A549 (cell line): ENCODE results near the gene IREB2.
"Not testable (repeated sequence)": the region's sequence is repeated elsewhere in the genome, so short reads cannot be mapped to it uniquely, and the experiment has no call there.

Experiments
- CTCF ChIP-seq: fragments of >200 bp; sonication (Bioruptor Twin); formaldehyde crosslinking; IDR thresholded peaks from 3 replicates; pipeline ENCODE4 v1.5.1; 2016
- ELK1 ChIP-seq: fragments of 150-350 bp; IDR thresholded peaks from 2 replicates; pipeline ENCODE4 v1.6.1; 2014; ENCODE audit warnings: low read depth, mild to moderate bottlenecking, low read length
- EP300 ChIP-seq, 2 experiments: fragments of >200 bp; sonication (Bioruptor Twin); formaldehyde crosslinking; IDR thresholded peaks; 2 replicates in 1 of 2; 3 replicates in 1 of 2; pipeline ENCODE4 v1.6.1; 2016 to 2017
- HDAC2 ChIP-seq: fragments of 200-600 bp; sonication (generic); IDR thresholded peaks from 2 replicates; pipeline ENCODE4 v1.6.1; 2016
- HMGXB4 ChIP-seq: fragments of 250-450 bp; sonication (Bioruptor Pico); IDR thresholded peaks from 2 replicates; pipeline ENCODE4 v1.5.0; 2021; ENCODE audit warnings: mild to moderate bottlenecking, moderate library complexity, borderline replicate concordance
- JUN ChIP-seq, 2 experiments: fragments of >200 bp; sonication (Bioruptor Twin); formaldehyde crosslinking; IDR thresholded peaks; 2 replicates in 1 of 2; 3 replicates in 1 of 2; pipeline ENCODE4 v1.6.1; 2016 to 2017
- POLR2A ChIP-seq: IDR thresholded peaks from 2 replicates; pipeline ENCODE4 v1.6.1; 2012; ENCODE audit warnings: mild to moderate bottlenecking, low read length
- POLR2AphosphoS2 ChIP-seq: conservative IDR thresholded peaks from 2 replicates; pipeline ENCODE4 v1.6.1; 2012; ENCODE audit warnings: low read length, improper control_type of control experiment, inconsistent platforms
- REST ChIP-seq: fragments of 200-600 bp; sonication (generic); IDR thresholded peaks from 2 replicates; pipeline ENCODE4 v1.6.1; 2016; ENCODE audit warnings: antibody characterized with exemption, mild to moderate bottlenecking, moderate library complexity
- RFX5 ChIP-seq: fragments of 450-650 bp; IDR thresholded peaks from 2 replicates; pipeline ENCODE4 v1.7.1; 2014; ENCODE audit warnings: antibody characterized with exemption, mild to moderate bottlenecking, moderate library complexity
- SMC3 ChIP-seq: fragments of >200 bp; sonication (Bioruptor Twin); formaldehyde crosslinking; IDR thresholded peaks from 3 replicates; pipeline ENCODE4 v1.6.1; 2018; ENCODE audit warnings: inconsistent platforms
- USF2 ChIP-seq: fragments of 450-650 bp; IDR thresholded peaks from 2 replicates; pipeline ENCODE4 v1.6.1; 2014; ENCODE audit warnings: antibody characterized with exemption

- not testable (repeated sequence) for TF ChIP-seq EP300 (IDR thresholded peaks at IDR 0.05); REST; CTCF; POLR2A; ELK1; RFX5; SMC3; HDAC2; POLR2AphosphoS2; USF2; HMGXB4; JUN (IDR thresholded peaks at IDR 0.05)
Measured at GRCh38 chr15:78434711-78435110, 3.3 kb upstream of the IREB2 start.
